Fibroblast of lung (primary cell): Measurements from ENCODE around the gene SPON1. TPM values are rescaled to one million over a fixed set of nuclear protein-coding genes. Genes with fewer than 3 reads are reported as not detected.

Source experiments
- DNase-seq, 2 donors: peaks; one replicate each; pipeline versions ENCODE4 v3.0.0 to v3.0.0-alpha.2; 2010; ENCODE audit warnings: low read depth in 2 of 2
- H2AFZ ChIP-seq: 2 replicates; pipeline ENCODE4 v1.5.1; 2012; ENCODE audit warnings: low read length, control low read depth, inconsistent platforms
- H3K27ac ChIP-seq: 2 replicates; pipeline ENCODE4 v1.5.1; 2011; ENCODE audit warnings: low read length, control low read depth; ENCODE audit not compliant: insufficient read depth
- H3K27me3 ChIP-seq: 2 replicates; pipeline ENCODE4 v1.5.1; 2011; ENCODE audit warnings: mild to moderate bottlenecking, low read length; ENCODE audit not compliant: control insufficient read depth, insufficient read depth
- H3K36me3 ChIP-seq: 2 replicates; pipeline ENCODE4 v1.5.1; 2011; ENCODE audit warnings: low read length; ENCODE audit not compliant: control insufficient read depth, insufficient read depth
- H3K4me1 ChIP-seq: 2 replicates; pipeline ENCODE4 v1.5.1; 2011; ENCODE audit warnings: low read length; ENCODE audit not compliant: control insufficient read depth, insufficient read depth; ENCODE audit errors: extremely low read depth
- H3K4me2 ChIP-seq: 2 replicates; pipeline ENCODE4 v1.5.1; 2011; ENCODE audit warnings: low read length, control low read depth; ENCODE audit not compliant: insufficient read depth; ENCODE audit errors: extremely low read depth
- H3K4me3 ChIP-seq, 4 experiments: fragments of 200-600 bp in 1 of 4; sonication (generic) in 1 of 4; replicated peaks in 1 of 4; 2 replicates each; pipeline ENCODE4 v1.5.1; 2011 to 2016; ENCODE audit warnings: low read length in 4 of 4, low read depth in 3 of 4, mild to moderate bottlenecking in 3 of 4, control low read depth in 2 of 4, inconsistent platforms in 1 of 4, mixed read lengths in 1 of 4; ENCODE audit not compliant: insufficient read depth in 1 of 4; ENCODE audit errors: control extremely low read depth in 1 of 4
- H3K79me2 ChIP-seq: 2 replicates; pipeline ENCODE4 v1.5.1; 2012; ENCODE audit warnings: mild to moderate bottlenecking, low read length, inconsistent platforms; ENCODE audit not compliant: control insufficient read depth, insufficient read depth
- H3K9ac ChIP-seq: 2 replicates; pipeline ENCODE4 v1.5.1; 2011; ENCODE audit warnings: mild to moderate bottlenecking, low read length, control low read depth; ENCODE audit not compliant: insufficient read depth
- H3K9me3 ChIP-seq: 2 replicates; pipeline ENCODE4 v1.5.1; 2012; ENCODE audit warnings: low read depth, low read length; ENCODE audit not compliant: control insufficient read depth, insufficient read depth
- H4K20me1 ChIP-seq: 2 replicates; pipeline ENCODE4 v1.5.1; 2011; ENCODE audit warnings: low read length; ENCODE audit not compliant: control insufficient read depth, insufficient read depth; ENCODE audit errors: extremely low read depth
- EZH2 ChIP-seq: IDR thresholded peaks from 2 replicates; pipeline ENCODE4 v1.5.1; 2012; ENCODE audit warnings: low read length, control low read depth, mild to moderate bottlenecking; ENCODE audit errors: missing control alignments
- polyA plus RNA-seq, 2 donors: library from polyadenylated mRNA; depleted of rRNA in 1 of 2; stranded (reverse) in 1 of 2; unstranded in 1 of 2; fragments of >200 nt; gene quantifications; 2 replicates each; pipeline ENCODE4 v1.2.1, GENCODE V29; 2011 to 2012; ENCODE audit warnings: missing spikeins in 1 of 2
- total RNA-seq: library from RNA; depleted of rRNA; stranded (reverse); fragments of >200 nt; gene quantifications from 2 replicates; pipeline ENCODE4 v1.2.1, GENCODE V29; 2014
- TF ChIP-seq, protein P1 (sequence below), 2 donors: IDR thresholded peaks in 1 of 2; conservative IDR thresholded peaks in 1 of 2; 1 replicate in 1 of 2; 2 replicates in 1 of 2; pipeline ENCODE4 v1.5.1; 2011 to 2012; ENCODE audit warnings: low read length in 2 of 2, control low read depth in 1 of 2, inconsistent platforms in 1 of 2, low read depth in 1 of 2, mild to moderate bottlenecking in 1 of 2

SPON1 gene
- total and polyA plus RNA-seq, 2 donors (not counting 1 experiment from before 2014, with no cell fraction given) = 0.45 to 3.5 TPM

DNA sequence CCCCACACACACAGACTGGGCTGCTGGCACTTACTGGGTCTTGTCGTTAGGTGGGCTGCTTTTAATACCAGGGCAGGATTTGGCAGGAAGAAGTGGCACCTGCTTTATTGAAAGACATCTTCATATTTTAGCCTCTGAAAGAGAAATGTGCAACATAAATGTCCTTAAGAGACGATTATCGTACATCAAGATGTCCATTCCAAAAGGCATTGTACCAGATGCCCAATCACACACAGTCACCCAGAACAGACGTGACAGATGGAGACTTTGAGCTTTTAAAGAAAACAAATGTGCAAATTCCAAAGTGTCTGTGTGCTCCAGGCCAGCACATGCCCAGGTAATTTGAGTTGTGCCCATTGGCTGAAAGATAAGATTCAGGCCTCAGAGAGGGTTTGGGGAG lies 240.8 kb downstream of the SPON1 start:
- H3K4me1 ChIP-seq = no peaks in the 10 kb centered on the region
- H3K9ac ChIP-seq = no peak overlapping the region
- DNase-seq = no peak
- H3K4me2 ChIP-seq = no peak overlapping the region
- H4K20me1 ChIP-seq = no peaks in the 10 kb centered on the region
- no peak overlapping the region for H3K27ac ChIP-seq
- no peaks in the 10 kb centered on the region for H3K9me3 ChIP-seq
- no peaks in the 10 kb centered on the region for H3K36me3 ChIP-seq
- no peak for TF ChIP-seq EZH2
- TF ChIP-seq, protein P1, sequence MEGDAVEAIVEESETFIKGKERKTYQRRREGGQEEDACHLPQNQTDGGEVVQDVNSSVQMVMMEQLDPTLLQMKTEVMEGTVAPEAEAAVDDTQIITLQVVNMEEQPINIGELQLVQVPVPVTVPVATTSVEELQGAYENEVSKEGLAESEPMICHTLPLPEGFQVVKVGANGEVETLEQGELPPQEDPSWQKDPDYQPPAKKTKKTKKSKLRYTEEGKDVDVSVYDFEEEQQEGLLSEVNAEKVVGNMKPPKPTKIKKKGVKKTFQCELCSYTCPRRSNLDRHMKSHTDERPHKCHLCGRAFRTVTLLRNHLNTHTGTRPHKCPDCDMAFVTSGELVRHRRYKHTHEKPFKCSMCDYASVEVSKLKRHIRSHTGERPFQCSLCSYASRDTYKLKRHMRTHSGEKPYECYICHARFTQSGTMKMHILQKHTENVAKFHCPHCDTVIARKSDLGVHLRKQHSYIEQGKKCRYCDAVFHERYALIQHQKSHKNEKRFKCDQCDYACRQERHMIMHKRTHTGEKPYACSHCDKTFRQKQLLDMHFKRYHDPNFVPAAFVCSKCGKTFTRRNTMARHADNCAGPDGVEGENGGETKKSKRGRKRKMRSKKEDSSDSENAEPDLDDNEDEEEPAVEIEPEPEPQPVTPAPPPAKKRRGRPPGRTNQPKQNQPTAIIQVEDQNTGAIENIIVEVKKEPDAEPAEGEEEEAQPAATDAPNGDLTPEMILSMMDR (conservative IDR thresholded peaks at IDR 0.05 in 1 of 2, IDR thresholded peaks at IDR 0.05 in 1 of 2; ENCODE audit: low read depth in 1 of 2, low read length in 2 of 2) = no peak
- no peaks in the 10 kb centered on the region for H3K79me2 ChIP-seq
- H2AFZ ChIP-seq = no peak overlapping the region
- H3K27me3 ChIP-seq = no peaks in the 10 kb centered on the region
- H3K4me3 ChIP-seq = no peak overlapping the region

DNA sequence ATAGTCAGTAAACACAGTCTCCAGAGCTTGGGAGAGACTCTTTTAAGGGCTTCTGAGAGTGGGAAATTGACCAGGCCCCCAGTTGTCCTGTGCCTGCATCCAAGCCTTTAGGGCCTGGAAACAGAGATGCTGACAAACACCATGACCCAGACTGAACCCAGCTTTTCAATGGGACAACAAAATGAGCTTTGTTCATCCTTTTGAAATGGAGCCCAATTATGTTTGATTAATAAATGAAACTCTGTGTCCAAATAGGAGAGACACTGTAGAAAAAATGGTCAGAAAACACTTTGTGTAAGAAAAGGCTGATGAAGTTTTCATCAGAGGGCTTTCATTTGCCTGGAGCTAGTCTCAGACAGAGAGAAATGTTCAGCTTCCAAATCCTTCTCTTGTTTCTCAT lies 250.5 kb downstream of the SPON1 start:
- no peak overlapping the region for H2AFZ ChIP-seq
- no peak for DNase-seq
- no peak overlapping the region for H3K27ac ChIP-seq
- no peaks in the 10 kb centered on the region for H3K4me1 ChIP-seq
- H3K27me3 ChIP-seq = no peaks in the 10 kb centered on the region
- H3K9ac ChIP-seq = no peak overlapping the region
- no peaks in the 10 kb centered on the region for H3K36me3 ChIP-seq
- no peaks in the 10 kb centered on the region for H4K20me1 ChIP-seq
- H3K4me2 ChIP-seq = no peak overlapping the region
- no peak overlapping the region for H3K4me3 ChIP-seq
- H3K79me2 ChIP-seq = no peaks in the 10 kb centered on the region
- no peak for TF ChIP-seq EZH2
- TF ChIP-seq, protein P1 (conservative IDR thresholded peaks at IDR 0.05 in 1 of 2, IDR thresholded peaks at IDR 0.05 in 1 of 2; ENCODE audit: low read depth in 1 of 2, low read length in 2 of 2) = no peak
- no peaks in the 10 kb centered on the region for H3K9me3 ChIP-seq

DNA sequence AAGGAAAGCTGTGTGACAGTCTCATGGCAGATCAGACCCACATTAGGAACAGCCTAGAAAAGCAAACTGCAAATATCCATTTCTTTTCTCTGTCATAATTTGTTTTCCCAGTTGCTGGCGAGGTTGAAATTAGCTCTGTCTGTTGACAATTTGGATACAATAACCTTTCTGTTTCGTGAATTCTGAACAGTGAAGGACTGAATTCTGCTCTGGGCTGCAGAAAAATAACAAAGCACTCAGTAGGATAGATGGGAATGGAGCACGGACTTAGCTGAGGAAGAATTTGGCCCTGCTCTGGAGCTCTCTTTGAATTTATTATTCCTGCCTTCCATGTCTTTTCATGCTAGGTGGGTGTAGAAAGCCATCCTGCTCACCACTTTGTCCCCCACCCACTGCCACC lies 256.2 kb downstream of the SPON1 start:
- Histone ChIP-seq H3K79me2 (no peaks in the 10 kb centered on the region), H3K36me3 (no peaks in the 10 kb centered on the region), H3K4me3 (no peak overlapping the region), H2AFZ (no peak overlapping the region), H3K4me2 (no peak overlapping the region), H3K9ac (no peak overlapping the region), H3K27ac (no peak overlapping the region), H3K4me1 (no peaks in the 10 kb centered on the region), H3K27me3 (no peaks in the 10 kb centered on the region), H4K20me1 (no peaks in the 10 kb centered on the region), H3K9me3 (no peaks in the 10 kb centered on the region)
- DNase-seq = no peak
- no peak for TF ChIP-seq EZH2
- TF ChIP-seq, protein P1 (conservative IDR thresholded peaks at IDR 0.05 in 1 of 2, IDR thresholded peaks at IDR 0.05 in 1 of 2; ENCODE audit: low read depth in 1 of 2, low read length in 2 of 2) = no peak
